ENCODE results near the gene COQ10A. TPM values are rescaled to one million over a fixed set of nuclear protein-coding genes. Genes with fewer than 3 reads are reported as not detected.

COQ10A gene
- total RNA-seq = 1 to 10 TPM; 7.9 to 9.6 TPM

DNA sequence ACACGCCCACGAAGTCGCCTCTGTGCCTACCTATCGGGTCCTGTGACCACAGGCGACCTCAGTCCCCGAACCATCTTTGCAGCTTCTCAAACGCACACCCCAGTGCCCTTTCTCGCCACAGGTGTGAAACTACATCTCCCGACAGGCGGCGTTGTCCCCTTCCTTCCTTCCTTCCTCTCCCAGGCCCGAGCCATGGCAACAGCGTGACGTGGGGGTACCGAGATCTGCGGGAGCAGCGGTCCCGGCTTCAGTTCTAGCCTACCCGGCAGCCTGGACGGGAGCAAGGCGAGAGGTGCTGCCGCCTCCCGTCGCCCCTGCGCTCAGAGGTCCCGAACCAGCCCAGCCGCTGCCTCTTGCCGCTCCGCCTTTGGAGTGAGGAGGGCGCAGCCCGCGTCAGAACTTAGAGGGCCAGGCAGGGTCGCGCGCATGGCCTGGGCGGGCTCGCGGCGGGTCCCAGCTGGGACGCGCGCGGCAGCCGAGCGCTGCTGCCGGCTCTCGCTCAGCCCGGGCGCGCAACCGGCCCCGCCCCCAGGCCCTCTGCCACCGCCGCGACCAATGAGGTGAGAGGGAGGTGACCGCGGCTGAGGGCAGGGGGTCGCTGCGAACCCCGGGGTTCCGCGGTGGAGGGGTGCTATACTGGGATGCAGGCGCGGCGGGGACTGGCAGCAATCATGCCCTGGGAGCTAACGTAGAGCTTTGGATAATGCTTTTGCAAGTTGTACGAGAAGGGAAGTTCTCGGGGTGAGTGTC, at the start of gene COQ10A:
Gene COQ10A (plus strand): TSS at position 250 of the 750 bp plus-strand sequence. CDS start 177 bp downstream, at position 427.
- intact Hi-C loops (cut with micrococcal nuclease) = loop anchor here (5.0 kb wide), 1 partner anchor 45 kb away; the partner anchor contains the start of genes NABP2 and RNF41
- ChIA-PET CTCF (interaction anchor here (0.7 to 5.0 kb wide), 17 partner anchors 9 to 221 kb away, joined by 3 to 40 read pairs (median 4); partner anchors contain the start of genes ANKRD52, RNF41, SMARCC2 and STAT2), POLR2A (interaction anchor here (0.6 to 3.0 kb wide), 15 partner anchors 9 to 1260 kb away, joined by 3 to 17 read pairs (median 3); partner anchors contain the start of genes ANKRD52, CNPY2, RNF41 and STAT2)
- Mint-ChIP-seq H3K36me3 (ENCODE audit: low read depth) (peaks cover 14% of the 10 kb centered on the region), H3K27ac (peak within 1 kb of the TSS; percentile 91), H3K27me3 (no peaks in the 10 kb centered on the region), H3K9me3 (no peaks in the 10 kb centered on the region), H3K4me1 (ENCODE audit: low read depth) (peaks cover 19% of the 10 kb centered on the region), H3K4me3 (peak within 1 kb of the TSS; percentile 93)
- TF ChIP-seq, protein P1, sequence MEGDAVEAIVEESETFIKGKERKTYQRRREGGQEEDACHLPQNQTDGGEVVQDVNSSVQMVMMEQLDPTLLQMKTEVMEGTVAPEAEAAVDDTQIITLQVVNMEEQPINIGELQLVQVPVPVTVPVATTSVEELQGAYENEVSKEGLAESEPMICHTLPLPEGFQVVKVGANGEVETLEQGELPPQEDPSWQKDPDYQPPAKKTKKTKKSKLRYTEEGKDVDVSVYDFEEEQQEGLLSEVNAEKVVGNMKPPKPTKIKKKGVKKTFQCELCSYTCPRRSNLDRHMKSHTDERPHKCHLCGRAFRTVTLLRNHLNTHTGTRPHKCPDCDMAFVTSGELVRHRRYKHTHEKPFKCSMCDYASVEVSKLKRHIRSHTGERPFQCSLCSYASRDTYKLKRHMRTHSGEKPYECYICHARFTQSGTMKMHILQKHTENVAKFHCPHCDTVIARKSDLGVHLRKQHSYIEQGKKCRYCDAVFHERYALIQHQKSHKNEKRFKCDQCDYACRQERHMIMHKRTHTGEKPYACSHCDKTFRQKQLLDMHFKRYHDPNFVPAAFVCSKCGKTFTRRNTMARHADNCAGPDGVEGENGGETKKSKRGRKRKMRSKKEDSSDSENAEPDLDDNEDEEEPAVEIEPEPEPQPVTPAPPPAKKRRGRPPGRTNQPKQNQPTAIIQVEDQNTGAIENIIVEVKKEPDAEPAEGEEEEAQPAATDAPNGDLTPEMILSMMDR (IDR thresholded peaks at IDR 0.05) = peak; percentile 84
- DNase-seq (peak; percentile 90), ATAC-seq (peak; percentile 90)

- Mint-ChIP-seq H3K4me1 (ENCODE audit: low read depth) (peaks cover 16% of the 10 kb centered on the region), H3K9me3 (no peaks in the 10 kb centered on the region), H3K36me3 (ENCODE audit: low read depth) (peaks cover 7% of the 10 kb centered on the region), H3K4me3 (peak overlapping the region; percentile 11), H3K27me3 (no peaks in the 10 kb centered on the region), H3K27ac (no peak overlapping the region)
- CTCF ChIA-PET = interaction anchor here (0.7 to 4.1 kb wide), 7 partner anchors 13 to 140 kb away, joined by 3 to 41 read pairs (median 4); partner anchors contain the start of genes CS, SMARCC2 and STAT2
- ATAC-seq (no peak), DNase-seq (no peak)
- POLR2A ChIA-PET = interaction anchor here (0.7 to 3.0 kb wide), 2 partner anchors 30 to 1374 kb away, joined by 3 to 17 read pairs; partner anchors contain the start of gene SMARCC2
- intact Hi-C loops (cut with micrococcal nuclease) = loop anchor here (5.0 kb wide), 1 partner anchor 47 kb away; the partner anchor contains the start of gene COQ10A
- TF ChIP-seq, protein P1 (IDR thresholded peaks at IDR 0.05) = no peak
Measured at GRCh38 chr12:56219840-56220239, 46.9 kb upstream of the COQ10A start.

GRCh38 chr12:56220611-56221231, 46.0 kb upstream of the COQ10A start:
- ChIA-PET POLR2A (interaction anchor here (0.6 to 3.1 kb wide), 4 partner anchors 13 to 139 kb away, joined by 4 to 22 read pairs (median 14); partner anchors contain the start of genes SMARCC2, STAT2 and ZC3H10), CTCF (interaction anchor here (0.7 to 4.1 kb wide), 8 partner anchors 13 to 139 kb away, joined by 3 to 41 read pairs (median 8); partner anchors contain the start of genes CS, SMARCC2, STAT2 and ZC3H10)
- H3K27ac Mint-ChIP-seq = peak overlapping the region; percentile 96
- TF ChIP-seq, protein P1 (IDR thresholded peaks at IDR 0.05) = no peak
- no peak for DNase-seq
- H3K4me3 Mint-ChIP-seq = peak overlapping the region; percentile 98
- ATAC-seq = no peak
- no peaks in the 10 kb centered on the region for H3K27me3 Mint-ChIP-seq
- H3K9me3 Mint-ChIP-seq = no peaks in the 10 kb centered on the region
- H3K4me1 Mint-ChIP-seq (ENCODE audit: low read depth) = peaks cover 25% of the 10 kb centered on the region
- intact Hi-C loops (cut with micrococcal nuclease) = loop anchor here (5.0 kb wide), 1 partner anchor 47 kb away; the partner anchor contains the start of gene COQ10A
- H3K36me3 Mint-ChIP-seq (ENCODE audit: low read depth) = peaks cover 8% of the 10 kb centered on the region

DNA sequence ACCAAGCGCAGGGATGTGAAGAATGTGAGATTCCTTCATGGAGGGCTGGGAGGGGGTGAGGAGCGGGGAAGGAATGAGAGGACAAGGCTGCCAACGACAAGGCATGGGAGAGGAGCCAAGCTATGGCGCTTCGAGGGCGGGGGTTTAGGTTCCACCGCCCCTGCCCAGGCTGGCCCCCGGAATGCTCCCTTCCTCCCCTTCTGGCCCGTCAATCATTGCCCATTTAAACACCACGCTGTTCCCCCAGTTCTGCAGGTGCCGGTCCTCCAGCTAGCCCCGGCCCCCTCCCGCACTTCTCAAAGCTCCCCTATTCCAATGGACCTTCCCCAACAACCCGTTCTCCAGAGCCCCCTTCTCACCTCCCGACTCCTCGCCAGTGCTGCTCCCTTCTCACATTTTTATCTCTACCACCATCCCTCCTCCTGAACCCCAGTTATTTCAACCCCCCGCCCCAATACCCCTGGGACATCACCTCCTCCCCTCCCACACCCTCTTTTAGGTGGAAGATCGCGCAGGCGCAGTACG, 45.4 kb upstream of the COQ10A start:
- DNase-seq = peak; percentile 20
- intact Hi-C loops (cut with micrococcal nuclease) = loop anchor here (5.0 kb wide), 1 partner anchor 46 kb away; the partner anchor contains the start of gene COQ10A
- H3K4me3 Mint-ChIP-seq = peak overlapping the region; percentile 98
- POLR2A ChIA-PET = interaction anchor here (1.2 to 3.1 kb wide), 10 partner anchors 9 to 138 kb away, joined by 3 to 22 read pairs (median 7); partner anchors contain the start of genes ANKRD52, SMARCC2, STAT2 and ZC3H10
- H3K27ac Mint-ChIP-seq = peak overlapping the region; percentile 96
- TF ChIP-seq, protein P1 (IDR thresholded peaks at IDR 0.05) = no peak
- H3K27me3 Mint-ChIP-seq = no peaks in the 10 kb centered on the region
- H3K36me3 Mint-ChIP-seq (ENCODE audit: low read depth) = peaks cover 11% of the 10 kb centered on the region
- peak; percentile 25 for ATAC-seq
- H3K4me1 Mint-ChIP-seq (ENCODE audit: low read depth) = peaks cover 27% of the 10 kb centered on the region
- H3K9me3 Mint-ChIP-seq = no peaks in the 10 kb centered on the region
- CTCF ChIA-PET = interaction anchor here (0.8 to 4.1 kb wide), 16 partner anchors 13 to 142 kb away, joined by 3 to 41 read pairs (median 7); partner anchors contain the start of genes ANKRD52, COQ10A, ERBB3 and ESYT1

Data from activated CD8-positive, alpha-beta T cell treated with anti-CD3 and anti-CD28 coated beads for 36 hours (primary cell).